ENCODE measurements around the gene PHLDB3.

DNA sequence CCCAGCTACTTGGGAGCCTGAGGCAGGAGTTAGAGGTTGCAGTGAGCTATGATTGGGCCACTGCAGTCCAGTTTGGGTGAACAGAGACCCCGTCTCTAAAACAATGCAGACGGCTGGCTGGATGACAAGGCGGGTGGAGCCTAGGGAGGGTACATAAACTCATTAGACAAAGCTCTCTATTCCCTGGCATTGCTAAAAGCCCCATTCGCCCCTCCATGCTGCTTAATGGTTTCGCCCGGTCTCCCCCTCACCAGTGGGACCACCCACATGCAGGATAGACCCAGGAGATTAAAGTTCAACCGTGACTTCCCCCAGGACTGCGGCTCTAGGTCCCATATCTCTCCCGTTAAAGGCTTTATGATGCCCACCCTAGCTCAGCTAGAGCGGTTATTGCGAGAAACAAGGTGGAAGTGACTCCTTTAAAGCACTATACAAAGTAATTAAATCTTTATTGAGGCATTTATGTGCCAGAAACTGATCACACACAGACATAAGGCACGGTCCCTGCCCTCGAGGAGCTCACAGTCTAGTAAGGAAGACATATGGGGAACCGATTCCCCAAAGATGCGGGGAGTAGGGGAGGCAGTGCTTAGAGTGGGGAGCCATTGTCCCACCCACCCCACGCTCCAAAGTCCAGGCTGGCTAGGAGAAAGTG is 44.1 kb downstream of the PHLDB3 start:
- TF ChIP-seq, protein P1, sequence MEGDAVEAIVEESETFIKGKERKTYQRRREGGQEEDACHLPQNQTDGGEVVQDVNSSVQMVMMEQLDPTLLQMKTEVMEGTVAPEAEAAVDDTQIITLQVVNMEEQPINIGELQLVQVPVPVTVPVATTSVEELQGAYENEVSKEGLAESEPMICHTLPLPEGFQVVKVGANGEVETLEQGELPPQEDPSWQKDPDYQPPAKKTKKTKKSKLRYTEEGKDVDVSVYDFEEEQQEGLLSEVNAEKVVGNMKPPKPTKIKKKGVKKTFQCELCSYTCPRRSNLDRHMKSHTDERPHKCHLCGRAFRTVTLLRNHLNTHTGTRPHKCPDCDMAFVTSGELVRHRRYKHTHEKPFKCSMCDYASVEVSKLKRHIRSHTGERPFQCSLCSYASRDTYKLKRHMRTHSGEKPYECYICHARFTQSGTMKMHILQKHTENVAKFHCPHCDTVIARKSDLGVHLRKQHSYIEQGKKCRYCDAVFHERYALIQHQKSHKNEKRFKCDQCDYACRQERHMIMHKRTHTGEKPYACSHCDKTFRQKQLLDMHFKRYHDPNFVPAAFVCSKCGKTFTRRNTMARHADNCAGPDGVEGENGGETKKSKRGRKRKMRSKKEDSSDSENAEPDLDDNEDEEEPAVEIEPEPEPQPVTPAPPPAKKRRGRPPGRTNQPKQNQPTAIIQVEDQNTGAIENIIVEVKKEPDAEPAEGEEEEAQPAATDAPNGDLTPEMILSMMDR (conservative IDR thresholded peaks at IDR 0.05; ENCODE audit: low read length) = no peak
- TF ChIP-seq EZH2phosphoT487 (IDR thresholded peaks at IDR 0.05; ENCODE audit: borderline replicate concordance) = no peak

Measured in Loucy (cell line).